ENCODE results near the gene ZNF223.

The ZNF223 gene

DNA sequence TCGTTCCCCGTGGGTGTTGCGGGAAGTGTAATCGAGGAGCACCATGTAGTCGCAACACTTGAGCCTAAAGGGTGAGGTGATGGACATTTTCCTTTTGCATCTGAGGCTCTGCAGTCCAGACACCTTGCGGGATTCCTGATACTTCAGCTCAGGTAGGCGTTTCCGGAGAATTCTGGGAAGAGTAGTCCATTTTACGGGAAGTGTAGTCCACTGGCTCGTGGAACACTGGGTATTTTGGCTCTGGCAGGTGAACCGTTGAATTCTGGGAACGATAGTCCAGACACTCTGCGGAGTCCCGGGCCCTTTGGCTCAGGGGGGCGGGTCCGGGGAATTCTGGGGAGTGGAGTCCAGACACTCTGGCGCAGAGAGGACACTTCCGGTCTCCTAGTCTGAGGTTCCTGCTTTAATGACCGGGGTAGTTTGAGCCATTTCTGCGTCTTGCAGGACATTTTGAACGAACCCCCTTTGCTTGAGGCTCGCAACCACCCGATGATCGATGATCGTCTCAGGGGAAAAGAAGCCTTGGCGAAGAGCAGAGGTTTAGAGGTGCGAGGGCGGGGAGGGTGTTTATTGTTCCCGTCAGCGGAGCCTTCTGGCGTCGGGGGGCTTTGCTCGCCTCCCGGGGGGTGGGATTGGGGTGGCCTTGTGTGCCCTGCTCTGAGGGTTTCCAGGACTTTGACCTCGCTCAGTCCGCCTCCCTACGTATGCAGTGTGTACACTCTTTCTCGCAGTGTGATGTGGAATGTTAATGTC is at the start of gene ZNF223:
ZNF223 (plus strand) TSS at position 387 of the 753 bp plus-strand sequence. CDS start 3,141 bp downstream, outside the sequence.
- H3K4me3 ChIP-seq (ENCODE audit: low read depth, low read length): peak within 1 kb of the TSS; percentile 79
- no peak for TF ChIP-seq CTCF (IDR thresholded peaks at IDR 0.05; ENCODE audit: control insufficient read depth, extremely low read depth, insufficient read depth)
- DNase-seq (ENCODE audit: low read depth): peak; percentile 82

DNA sequence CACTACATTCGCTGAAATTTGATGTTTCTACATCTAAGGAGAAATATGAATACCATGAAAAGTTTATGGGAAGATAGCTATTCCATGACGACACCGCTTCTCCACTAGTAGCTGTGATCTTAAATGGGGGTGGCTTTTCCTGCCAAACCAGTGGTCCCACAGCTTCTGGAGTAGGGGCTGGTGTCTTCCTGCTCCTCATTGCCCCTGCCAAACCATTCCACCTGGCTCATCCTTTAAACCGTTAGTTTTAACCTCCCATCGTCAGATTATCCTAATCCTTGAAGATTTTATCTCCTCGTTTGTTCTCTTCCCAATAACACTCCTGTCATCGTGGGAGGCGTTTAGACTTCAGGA is 49.6 kb upstream of the ZNF223 start:
- peak overlapping the region; percentile 77 for H3K4me3 ChIP-seq (ENCODE audit: low read depth, low read length)
- DNase-seq (ENCODE audit: low read depth): no peak
- no peak for TF ChIP-seq CTCF (IDR thresholded peaks at IDR 0.05; ENCODE audit: control insufficient read depth, extremely low read depth, insufficient read depth)

DNA sequence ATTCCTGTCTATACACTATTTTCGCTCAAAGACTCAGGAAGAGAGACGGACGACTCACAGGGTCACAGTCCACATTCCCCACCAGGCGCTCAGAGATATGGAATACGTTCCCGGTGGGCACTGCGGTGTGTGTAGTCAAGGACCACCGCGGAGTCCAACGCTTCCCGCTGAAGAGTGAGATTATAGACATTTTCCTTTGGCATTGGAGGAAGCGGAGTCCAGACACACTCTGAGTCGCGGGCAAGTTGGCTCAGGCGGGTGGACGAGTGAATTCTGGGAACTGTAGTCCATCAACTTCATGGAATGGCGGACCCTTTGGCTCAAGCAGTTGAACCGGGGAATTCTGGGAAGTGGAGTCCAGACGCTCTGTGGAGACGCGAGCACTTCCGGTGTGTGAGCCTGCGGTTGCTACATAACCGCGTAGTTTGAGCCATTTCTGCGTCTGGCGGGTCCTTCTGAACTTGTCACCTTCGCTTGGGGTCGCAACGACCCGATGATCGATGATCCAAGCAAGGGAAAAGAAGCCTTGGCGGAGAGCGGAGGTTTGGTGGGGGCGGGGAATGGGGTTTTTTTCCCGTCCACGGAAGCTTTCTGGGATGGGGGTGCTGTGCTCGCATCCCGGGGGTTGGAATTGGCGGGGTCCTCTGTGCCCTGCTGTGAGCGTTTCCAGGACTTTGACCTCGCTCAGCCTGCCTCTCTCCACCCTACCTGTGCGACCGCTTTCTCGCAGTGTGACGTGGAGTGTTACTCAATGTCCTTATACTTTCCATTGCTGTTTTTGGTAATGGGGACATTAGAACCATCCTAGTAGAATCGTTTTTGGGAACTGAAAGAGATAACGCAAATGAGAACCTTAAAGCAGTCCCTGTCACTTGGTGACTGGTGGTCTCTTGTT is 49.0 kb upstream of the ZNF223 start, which contains the start of gene ZNF230:
ZNF230 (plus strand) TSS at position 392 of the 895 bp plus-strand sequence. CDS start 4,122 bp downstream, outside the sequence.
- DNase-seq (ENCODE audit: low read depth): peak; percentile 72
- H3K4me3 ChIP-seq (ENCODE audit: low read depth, low read length): peak within 1 kb of the TSS; percentile 77
- no peak for TF ChIP-seq CTCF (IDR thresholded peaks at IDR 0.05; ENCODE audit: control insufficient read depth, extremely low read depth, insufficient read depth)

GRCh38 chr19:44003461-44004009 is 48.3 kb upstream of the ZNF223 start:
- peak overlapping the region; percentile 77 for H3K4me3 ChIP-seq (ENCODE audit: low read depth, low read length)
- TF ChIP-seq CTCF (IDR thresholded peaks at IDR 0.05; ENCODE audit: control insufficient read depth, extremely low read depth, insufficient read depth): 0 out of 2 replicates have a peak, but pooled peaks have one; percentile 2
- DNase-seq (ENCODE audit: low read depth): no peak

DNA sequence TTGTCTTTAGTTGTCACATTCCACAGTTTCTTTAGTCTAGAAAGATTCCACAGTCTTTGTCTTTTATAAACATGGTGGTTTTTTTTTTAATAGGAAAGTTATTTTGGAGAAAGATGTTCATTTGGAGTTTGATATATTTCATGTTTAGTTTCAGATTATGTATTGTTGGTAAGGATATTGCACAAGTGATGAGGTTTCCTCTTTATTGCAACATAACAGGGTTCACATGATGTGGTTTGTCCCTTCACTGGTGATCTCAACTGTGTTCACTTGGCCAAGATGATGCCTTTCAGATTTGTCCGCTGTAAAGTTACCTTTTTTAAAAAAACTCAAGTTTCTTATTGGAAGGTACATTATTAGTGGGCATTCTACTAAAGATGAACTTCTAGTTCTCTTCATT is 45.9 kb upstream of the ZNF223 start:
- no peak for DNase-seq (ENCODE audit: low read depth)
- no peak overlapping the region for H3K4me3 ChIP-seq (ENCODE audit: low read depth, low read length)
- TF ChIP-seq CTCF (IDR thresholded peaks at IDR 0.05; ENCODE audit: control insufficient read depth, extremely low read depth, insufficient read depth): no peak

GRCh38 chr19:44007473-44007872 is 44.4 kb upstream of the ZNF223 start:
- H3K4me3 ChIP-seq (ENCODE audit: low read depth, low read length): no peak overlapping the region
- TF ChIP-seq CTCF (IDR thresholded peaks at IDR 0.05; ENCODE audit: control insufficient read depth, extremely low read depth, insufficient read depth): no peak
- no peak for DNase-seq (ENCODE audit: low read depth)

All from LNCaP clone FGC (cell line).